Inferior parietal cortex (tissue), 1 donor: ENCODE data around the gene CCDC69.

Experiments used
- DNase-seq: peaks from one replicate; pipeline ENCODE4 v3.0.0-alpha.2; 2016; ENCODE audit errors: extremely low spot score

CCDC69 gene

DNA sequence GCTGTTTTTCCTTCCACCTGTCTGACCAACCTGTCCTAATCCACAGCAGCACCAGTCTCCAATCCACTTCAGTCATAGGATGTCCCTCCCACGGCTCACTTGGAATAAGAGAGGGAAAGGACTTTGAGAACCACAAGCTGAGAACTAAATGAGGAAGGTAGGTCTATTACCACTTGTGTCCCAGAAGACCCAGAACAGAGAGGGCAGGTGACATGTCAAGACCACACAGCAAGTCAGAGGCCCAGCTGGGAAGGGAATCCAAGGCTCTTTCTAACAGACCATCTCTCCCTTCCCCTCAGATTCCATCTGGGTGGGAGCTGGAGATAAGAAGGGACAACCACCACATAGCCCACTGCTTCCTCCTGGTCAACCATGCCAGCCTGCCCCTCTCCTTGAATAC lies 81.0 kb downstream of the CCDC69 start:
- DNase-seq: no peak

- no peak for DNase-seq
These were observed 82.4 kb downstream of the CCDC69 start for GRCh38 chr5:151141535-151141934.

DNA sequence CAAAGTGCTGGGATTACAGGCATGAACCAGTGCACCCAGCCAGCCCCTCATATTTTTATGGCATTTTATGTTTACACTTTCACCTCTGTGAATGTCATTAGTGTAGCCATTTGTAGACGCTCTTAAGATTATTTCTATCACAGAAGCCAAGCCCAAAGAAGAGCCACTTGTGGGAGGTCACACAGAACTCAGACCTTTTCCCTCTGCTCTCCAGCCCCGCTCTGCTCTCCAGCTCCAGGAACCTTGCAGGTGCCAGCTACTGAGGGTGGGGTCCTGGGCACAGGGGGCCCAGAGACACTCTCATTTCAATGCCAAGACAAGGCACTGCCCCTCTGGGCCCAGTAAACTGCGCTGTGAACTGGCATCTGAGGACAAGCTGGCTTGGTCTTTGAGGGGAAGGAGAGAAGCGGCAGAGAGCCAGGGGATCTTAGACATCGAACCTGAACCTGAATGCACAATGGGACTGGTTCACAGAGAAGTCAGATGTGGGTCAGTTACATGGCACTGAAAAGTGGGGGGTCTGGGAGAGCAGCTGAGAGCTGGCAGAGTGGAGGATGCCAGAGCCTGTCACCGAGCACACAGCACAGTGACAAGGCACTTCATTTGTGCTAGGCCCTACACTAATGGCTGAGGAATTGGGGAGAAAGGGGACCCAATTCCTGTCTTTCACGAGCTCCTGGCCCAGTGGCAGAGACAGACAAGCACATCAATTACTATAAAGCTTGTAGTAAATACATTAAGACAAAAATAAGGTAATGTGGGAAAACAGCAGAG lies 83.0 kb downstream of the CCDC69 start:
- DNase-seq: no peak

DNA sequence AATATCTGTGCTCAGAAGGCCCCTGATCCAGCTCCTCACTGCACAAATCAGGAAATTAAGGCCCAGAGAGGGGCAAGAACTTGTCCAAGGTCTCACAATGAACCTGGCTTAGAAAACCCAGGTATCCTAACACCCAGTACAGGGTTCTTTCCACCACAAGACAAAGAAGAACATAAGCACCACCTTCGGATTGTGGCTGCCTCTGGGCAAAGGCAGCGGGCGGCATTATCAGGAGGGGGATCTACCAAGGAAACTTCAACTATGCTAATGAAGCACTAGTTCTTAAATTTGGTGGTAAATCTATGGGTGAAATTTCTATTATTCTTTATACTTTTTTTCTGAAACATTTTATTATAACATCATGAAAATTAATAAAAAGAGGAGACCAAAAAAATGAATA lies 84.2 kb downstream of the CCDC69 start:
- no peak for DNase-seq

GRCh38 chr5:151139015-151139414 lies 84.9 kb downstream of the CCDC69 start:
- no peak for DNase-seq

GRCh38 chr5:151138114-151138513 lies 85.8 kb downstream of the CCDC69 start:
- DNase-seq: no peak

- no peak for DNase-seq
These were observed 86.6 kb downstream of the CCDC69 start for GRCh38 chr5:151137067-151137825.

GRCh38 chr5:151134228-151134627 lies 89.7 kb downstream of the CCDC69 start:
- no peak for DNase-seq

DNA sequence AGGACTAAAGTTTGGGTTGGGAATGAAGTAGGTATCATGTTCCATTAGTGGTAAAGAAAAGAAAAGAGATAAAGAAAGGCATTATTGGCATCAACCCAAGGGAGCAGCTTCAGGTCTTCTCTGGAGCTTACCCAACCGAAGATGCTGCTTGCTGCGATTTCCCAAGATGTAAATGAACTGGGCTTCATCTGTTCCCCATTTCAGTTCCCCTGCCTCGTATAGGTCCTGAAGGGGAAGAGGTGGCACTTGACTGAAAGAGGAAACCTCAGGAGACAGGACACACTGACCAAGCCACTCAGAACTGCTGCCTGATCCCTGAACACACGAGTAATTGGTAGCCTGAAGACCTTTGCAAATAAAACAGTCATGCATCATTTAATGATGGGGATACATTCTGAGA lies 90.9 kb downstream of the CCDC69 start:
- no peak for DNase-seq
